Hindlimb muscle (tissue), 1 donor: ENCODE measurements around the gene EIF3A. TPM values are rescaled to one million over a fixed set of nuclear protein-coding genes. Genes with fewer than 3 reads are reported as not detected.
A peak's percentile ranks its signal among the peaks of the same experiment; 100 is the strongest.
"Not testable (repeated sequence)": the region's sequence is repeated elsewhere in the genome, so short reads cannot be mapped to it uniquely, and the experiment has no call there.

ENCODE experiments used
- DNase-seq: peaks from one replicate; pipeline ENCODE4 v3.0.0-alpha.2; 2013
- polyA plus RNA-seq: library from polyadenylated mRNA; unstranded; fragments of 120-200 nt; gene quantifications from one replicate; pipeline ENCODE4 v1.2.1, GENCODE V29; 2013; ENCODE audit not compliant: insufficient read length

EIF3A gene
- polyA plus RNA-seq, 1 donor = 141 TPM

GRCh38 chr10:119098576-119098975 is 18.0 kb upstream of the EIF3A start:
- no peak for DNase-seq

- DNase-seq = not testable (repeated sequence)
Measured at GRCh38 chr10:119096641-119097415, 16.2 kb upstream of the EIF3A start.

- DNase-seq = no peak
Measured at GRCh38 chr10:119095640-119096039, 15.0 kb upstream of the EIF3A start.

GRCh38 chr10:119090968-119091367 is 10.4 kb upstream of the EIF3A start:
- no peak for DNase-seq

GRCh38 chr10:119090026-119090795 is 9.6 kb upstream of the EIF3A start:
- DNase-seq = no peak

- no peak for DNase-seq
Measured at GRCh38 chr10:119087271-119087882, 6.8 kb upstream of the EIF3A start.

GRCh38 chr10:119084896-119085295 is 4.3 kb upstream of the EIF3A start:
- DNase-seq = no peak

GRCh38 chr10:119079599-119080520 is 757 bp downstream of the EIF3A start:
- DNase-seq = peak; percentile 76

GRCh38 chr10:119078422-119079179 is 2.0 kb downstream of the EIF3A start:
- DNase-seq = no peak

- DNase-seq = no peak
Measured at GRCh38 chr10:119073584-119073983, 7.0 kb downstream of the EIF3A start.

GRCh38 chr10:119070395-119071165 is 10.0 kb downstream of the EIF3A start:
- DNase-seq = no peak

GRCh38 chr10:119061926-119062325 is 18.7 kb downstream of the EIF3A start:
- no peak for DNase-seq

- no peak for DNase-seq
Measured at GRCh38 chr10:119061352-119061751, 19.3 kb downstream of the EIF3A start.

- DNase-seq = no peak
Measured at GRCh38 chr10:119060107-119060506, 20.5 kb downstream of the EIF3A start.

- no peak for DNase-seq
Measured at GRCh38 chr10:119059557-119059956, 21.1 kb downstream of the EIF3A start.

- no peak for DNase-seq
Measured at GRCh38 chr10:119058010-119058409, 22.6 kb downstream of the EIF3A start.

GRCh38 chr10:119055472-119055871 is 25.1 kb downstream of the EIF3A start:
- DNase-seq = no peak

GRCh38 chr10:119051775-119052174 is 28.8 kb downstream of the EIF3A start:
- no peak for DNase-seq

GRCh38 chr10:119049777-119050176 is 30.8 kb downstream of the EIF3A start:
- no peak for DNase-seq

- no peak for DNase-seq
Measured at GRCh38 chr10:119049361-119049760, 31.3 kb downstream of the EIF3A start.

GRCh38 chr10:119045561-119045960 is 35.1 kb downstream of the EIF3A start:
- no peak for DNase-seq
